Posterior vena cava (tissue), 2 donors: ENCODE results near the gene KERA. TPM values are rescaled to one million over a fixed set of nuclear protein-coding genes. Genes with fewer than 3 reads are reported as not detected.
"Not testable (repeated sequence)": the region's sequence is repeated elsewhere in the genome, so short reads cannot be mapped to it uniquely, and the experiment has no call there.

Experiments
- DNase-seq: peaks from one replicate; pipeline ENCODE4 v3.0.0-alpha.2; 2020; ENCODE audit warnings: low spot score
- intact Hi-C, 2 donors: fragments of 100-400 bp; cut with DNase I; formaldehyde crosslinking; loops; one replicate each; pipeline versions ENCODE4 v1.14.1 to v1.14.2; 2022 to 2023
- long read RNA-seq, 2 donors: library from polyadenylated mRNA; unstranded; transcript quantifications; one replicate each; pipeline ENCODE4 v2.0.0, GENCODE V29; 2020 to 2021
- total RNA-seq, 2 donors: library from RNA; stranded (reverse); fragmentation: NEBNext Ultra II Directional; extraction: Animal tissue kit (Norgen Biotek cat#: 25700); gene quantifications; one replicate each; pipeline ENCODE4 v1.2.1, GENCODE V29; 2021
- donor health status: DM: yes; HTN: yes; CAD: no.
- donor health status: DM: yes; HTN: yes; CAD: no.

KERA gene, protein sequence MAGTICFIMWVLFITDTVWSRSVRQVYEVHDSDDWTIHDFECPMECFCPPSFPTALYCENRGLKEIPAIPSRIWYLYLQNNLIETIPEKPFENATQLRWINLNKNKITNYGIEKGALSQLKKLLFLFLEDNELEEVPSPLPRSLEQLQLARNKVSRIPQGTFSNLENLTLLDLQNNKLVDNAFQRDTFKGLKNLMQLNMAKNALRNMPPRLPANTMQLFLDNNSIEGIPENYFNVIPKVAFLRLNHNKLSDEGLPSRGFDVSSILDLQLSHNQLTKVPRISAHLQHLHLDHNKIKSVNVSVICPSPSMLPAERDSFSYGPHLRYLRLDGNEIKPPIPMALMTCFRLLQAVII
- not detected for total RNA-seq
- long read RNA-seq, donor 1, result 0 reads
- long read RNA-seq, donor 2, result 0 reads

DNA sequence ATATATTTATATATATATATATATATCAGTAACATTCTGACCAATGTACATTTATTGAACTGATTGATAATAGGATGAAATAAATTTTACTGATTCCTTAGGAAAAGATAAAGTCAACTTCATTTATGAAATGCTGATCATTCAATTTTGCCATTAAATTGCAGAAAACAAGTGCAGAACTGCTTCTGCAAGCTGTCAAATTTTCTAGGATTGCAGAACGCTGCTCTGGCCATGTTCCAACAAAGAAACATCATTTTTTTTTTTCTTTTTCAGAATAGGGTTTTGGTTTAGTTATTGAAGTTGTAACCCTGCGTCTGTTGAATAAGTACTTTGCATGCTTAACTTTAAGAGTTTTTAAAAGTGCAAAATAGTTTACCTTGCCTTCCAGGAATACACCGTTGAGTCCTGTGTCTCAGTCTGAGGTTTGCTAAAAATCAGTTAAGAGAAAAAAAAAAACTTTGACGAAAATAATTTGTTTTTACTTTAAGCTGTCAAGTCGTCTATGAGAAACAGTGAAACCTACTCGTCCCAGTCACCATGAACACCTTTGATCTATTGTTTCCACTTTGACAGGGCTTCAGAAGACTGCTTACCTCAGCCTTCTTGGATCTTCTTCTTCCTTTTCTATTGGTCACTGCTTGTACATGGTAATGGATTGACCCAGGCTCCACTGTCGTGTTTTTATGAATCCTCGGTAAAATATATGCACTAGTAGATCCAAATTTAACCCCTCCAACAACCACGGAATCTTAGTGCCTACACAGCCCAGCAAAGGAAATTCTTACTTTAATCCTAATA, at the start of gene KERA:
KERA (minus strand) TSS at position 657 of the 798 bp plus-strand sequence. CDS start 1,743 bp downstream, outside the sequence.
- intact Hi-C loops, result no loop called here
- DNase-seq, result no peak

DNA sequence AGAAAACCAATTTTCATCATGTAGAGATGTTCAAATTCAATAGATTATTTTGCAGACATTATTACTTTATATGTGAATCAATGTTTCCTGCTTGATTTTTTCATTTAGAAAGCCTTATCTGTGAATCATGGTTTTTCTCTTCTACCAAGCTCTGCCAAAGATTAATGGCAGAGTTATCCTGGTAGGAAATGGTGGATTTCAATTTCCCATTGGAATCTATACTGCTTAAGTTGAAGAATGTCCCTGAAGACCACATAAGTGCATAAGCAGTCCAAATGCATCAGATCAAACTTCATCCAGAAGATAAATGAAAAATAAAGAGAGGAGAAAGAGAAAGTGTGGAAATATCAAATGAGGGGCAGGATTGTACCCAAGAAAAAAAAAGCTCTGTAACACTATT, 48.5 kb upstream of the KERA start:
- DNase-seq, result no peak
- intact Hi-C loops, result no loop called here

DNA sequence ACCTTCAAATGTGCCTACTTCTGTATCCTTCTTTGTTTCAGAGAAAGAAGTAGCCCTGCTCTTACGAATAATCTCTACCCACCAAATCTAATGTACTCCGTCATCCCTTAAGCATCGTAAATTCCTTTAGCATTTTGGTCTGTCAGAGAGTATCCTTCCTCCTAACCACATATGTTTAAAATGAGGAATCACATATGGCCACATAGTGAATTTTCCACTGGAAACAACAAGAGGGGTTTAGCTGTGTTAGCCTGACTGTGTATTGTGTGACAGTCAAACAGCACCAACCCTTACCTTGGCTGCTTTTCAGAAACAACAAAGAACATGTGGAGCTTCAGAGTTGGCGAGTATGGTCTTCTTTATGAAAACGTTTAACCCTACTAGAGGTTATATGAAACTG, 48.0 kb upstream of the KERA start:
- intact Hi-C loops, result no loop called here

DNA sequence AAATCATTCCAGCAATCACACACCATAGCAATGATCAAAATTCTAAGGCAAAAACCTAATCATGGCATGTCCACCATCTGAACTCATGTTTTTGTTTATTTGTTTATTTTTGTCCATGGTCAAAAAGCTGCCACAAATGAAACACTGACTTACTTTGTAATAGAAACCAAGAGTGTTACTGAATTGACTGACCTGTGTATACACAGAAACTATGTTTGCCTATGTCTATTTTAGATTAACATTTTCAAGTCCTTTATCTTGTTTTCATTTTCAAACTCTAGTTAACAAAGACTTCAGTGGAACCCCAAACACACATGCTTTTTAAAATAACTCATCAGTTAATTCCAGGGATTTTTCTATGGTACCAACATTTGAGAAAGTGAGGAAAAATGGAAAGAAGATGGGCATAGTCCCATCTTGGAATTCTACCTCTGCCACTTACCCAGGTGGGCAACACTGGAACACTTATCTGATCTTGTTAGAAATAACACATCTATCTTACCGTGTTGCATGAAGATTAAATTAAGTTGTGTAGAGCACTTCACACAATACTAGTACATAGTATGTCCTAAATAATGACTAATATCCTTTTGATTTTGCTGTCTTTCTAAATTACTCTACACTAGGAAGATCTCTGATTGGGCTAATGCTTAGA, 47.1 kb upstream of the KERA start:
- intact Hi-C loops, result no loop called here

More for the DNA sequence above, 48.0 kb upstream of the KERA start:
- no peak for DNase-seq

DNA sequence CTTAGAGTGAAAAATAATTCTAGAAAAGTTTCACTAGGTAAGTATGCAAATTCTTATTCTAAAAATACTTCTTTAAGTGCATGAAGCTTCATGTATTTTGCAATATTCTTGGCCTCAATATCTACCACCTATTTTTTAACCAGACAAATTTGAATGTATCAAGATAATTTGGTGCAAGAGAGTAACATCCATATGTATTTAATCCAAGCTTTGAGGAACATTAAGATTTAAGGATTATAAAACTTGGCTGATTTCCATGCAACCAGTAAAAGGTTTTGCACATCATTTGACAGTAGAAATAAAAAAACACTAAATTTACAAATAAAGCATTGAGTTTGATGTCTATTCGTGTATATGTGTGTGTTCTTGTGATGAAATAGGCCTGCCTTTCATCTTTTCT, 45.8 kb upstream of the KERA start:
- no peak for DNase-seq
- intact Hi-C loops, result no loop called here

More for the DNA sequence above, 47.1 kb upstream of the KERA start:
- DNase-seq, result no peak

DNA sequence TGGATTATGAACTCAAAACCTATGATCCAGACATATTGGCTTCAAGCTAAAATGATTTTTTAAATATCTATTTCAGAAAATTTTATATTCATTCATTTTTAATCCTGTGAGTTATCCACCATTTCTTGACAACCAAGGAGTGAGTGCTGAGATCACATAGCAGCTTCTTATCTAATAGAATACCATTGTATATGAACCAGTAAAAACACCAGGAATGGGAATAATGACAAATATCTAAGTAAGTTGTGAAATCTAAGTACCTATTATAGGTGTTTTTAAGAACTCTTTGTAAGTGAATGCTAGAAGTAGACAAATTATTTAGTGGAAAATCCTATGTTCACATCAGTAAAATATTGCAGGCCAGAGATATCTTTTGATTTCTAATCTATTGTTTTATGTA, 45.3 kb upstream of the KERA start:
- no peak for DNase-seq
- intact Hi-C loops, result no loop called here

DNA sequence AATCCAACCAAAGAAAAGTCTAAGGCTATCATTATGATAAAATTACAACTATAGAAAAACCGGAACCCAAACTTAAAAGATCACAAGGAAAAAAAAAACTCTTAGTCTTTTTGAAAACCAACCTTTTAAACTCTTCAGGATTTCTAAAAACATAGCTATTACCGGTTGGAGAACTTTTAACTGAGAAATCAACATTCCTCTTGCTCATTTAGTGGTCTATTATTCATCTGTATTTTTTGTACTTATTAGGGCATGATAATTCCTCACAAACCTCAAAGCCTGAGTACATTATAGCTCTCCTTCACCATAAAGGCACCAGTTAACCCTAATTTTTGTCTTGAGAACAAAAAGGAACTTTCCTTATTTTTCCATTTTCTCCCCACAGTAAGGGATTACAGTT, 43.1 kb upstream of the KERA start:
- no peak for DNase-seq
- intact Hi-C loops, result no loop called here

DNA sequence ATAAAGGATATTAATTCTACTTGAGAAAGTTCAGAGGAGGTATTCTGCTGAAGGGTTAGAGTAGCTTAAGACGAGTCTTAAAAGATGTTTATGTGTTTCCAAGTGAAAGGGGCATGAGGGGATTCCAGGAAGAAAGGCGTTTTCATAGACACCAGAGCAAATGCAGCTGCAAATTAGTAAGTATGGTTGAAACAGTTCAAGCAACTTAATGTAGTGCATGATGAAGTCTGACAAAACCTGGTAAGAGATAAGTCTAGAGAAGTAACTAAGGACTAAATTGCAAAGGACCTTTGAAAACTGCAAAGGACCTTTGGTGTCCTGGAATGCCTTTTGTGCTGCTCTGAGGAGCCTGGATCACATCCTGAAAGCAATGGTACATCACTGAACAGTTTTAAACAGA, 42.0 kb upstream of the KERA start:
- intact Hi-C loops, result no loop called here
- DNase-seq, result no peak

DNA sequence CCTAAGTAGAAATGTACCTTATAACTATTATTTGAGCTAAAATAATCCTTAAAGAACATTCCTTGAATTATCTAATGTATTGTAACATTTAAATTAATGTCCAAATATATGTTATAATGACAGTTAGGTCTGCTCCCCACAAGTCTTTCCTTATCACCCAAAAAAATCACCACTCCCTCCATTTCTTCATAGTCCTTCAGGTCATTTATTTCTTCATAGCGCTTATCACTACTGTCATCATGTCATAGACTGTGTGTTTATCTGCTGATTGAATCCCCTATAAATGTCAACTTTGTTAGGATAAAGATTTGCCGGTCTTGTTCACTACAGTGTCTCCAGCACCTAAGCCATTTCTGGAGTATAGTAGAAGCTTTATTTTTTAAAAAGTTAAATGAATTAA, 41.5 kb upstream of the KERA start:
- intact Hi-C loops, result no loop called here
- DNase-seq, result no peak

DNA sequence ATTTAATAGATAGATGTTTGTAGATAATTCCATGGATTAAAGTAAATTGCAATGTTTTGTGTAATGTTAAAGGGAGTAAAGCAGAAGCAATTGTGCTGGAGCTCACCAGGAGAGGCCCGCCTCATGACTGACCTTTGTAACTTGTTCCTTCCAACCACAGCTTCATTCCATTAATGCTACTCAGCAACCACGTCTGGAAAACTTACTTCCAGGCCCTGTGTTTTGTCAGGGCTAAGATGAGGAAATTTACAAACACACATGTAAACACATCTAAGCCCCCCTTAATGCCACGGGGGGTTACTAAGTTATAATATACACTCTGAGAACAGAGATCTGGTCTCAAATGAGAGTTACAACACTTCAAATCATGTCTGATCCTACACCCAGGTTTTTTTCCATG, 41.1 kb upstream of the KERA start:
- DNase-seq, result no peak
- intact Hi-C loops, result loop anchor here in 1 of 2 donors (1.0 kb wide), 1 partner anchor 11 kb away; no protein-coding TSS in a partner anchor

DNA sequence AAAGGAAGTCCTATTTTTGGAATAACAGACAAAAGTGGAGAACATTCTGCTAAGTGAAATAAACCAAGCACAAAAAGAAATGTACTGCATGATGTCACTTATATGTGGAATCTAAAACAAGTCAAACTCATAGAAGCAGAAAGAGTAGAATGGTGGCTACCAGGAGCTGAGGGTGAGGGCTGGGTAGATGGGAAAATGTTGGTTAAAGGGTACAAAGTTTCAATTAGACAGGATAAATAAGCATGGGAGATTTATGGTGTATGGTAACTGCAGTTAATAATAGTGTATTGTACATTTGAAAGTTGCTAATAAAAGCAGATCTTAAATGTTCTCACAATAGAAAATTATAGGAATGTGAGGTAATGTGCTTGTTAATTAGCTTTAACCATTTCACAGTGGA, 40.6 kb upstream of the KERA start:
- no peak for DNase-seq
- intact Hi-C loops, result loop anchor here in 1 of 2 donors (1.0 kb wide), 1 partner anchor 12 kb away; no protein-coding TSS in a partner anchor

DNA sequence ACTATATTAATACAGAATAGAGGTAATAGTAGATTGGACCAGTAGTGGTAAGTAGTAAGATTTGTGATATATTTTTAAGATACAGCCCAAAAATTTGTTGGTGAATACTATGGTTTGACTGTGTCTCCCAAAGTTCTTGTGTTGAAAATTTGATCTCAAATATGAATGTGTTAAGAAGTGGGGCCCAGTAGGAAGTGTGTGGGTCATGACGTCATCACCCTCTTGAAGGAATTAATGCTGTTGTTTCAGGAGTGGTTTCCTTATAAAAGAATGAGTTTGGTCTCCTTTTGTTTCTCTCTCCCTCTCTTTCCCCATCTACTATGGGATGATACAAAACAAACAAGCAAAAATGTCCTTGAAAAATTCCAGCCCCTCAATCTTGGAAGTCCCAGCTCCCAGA, 37.1 kb upstream of the KERA start:
- intact Hi-C loops, result no loop called here
- no peak for DNase-seq

DNA sequence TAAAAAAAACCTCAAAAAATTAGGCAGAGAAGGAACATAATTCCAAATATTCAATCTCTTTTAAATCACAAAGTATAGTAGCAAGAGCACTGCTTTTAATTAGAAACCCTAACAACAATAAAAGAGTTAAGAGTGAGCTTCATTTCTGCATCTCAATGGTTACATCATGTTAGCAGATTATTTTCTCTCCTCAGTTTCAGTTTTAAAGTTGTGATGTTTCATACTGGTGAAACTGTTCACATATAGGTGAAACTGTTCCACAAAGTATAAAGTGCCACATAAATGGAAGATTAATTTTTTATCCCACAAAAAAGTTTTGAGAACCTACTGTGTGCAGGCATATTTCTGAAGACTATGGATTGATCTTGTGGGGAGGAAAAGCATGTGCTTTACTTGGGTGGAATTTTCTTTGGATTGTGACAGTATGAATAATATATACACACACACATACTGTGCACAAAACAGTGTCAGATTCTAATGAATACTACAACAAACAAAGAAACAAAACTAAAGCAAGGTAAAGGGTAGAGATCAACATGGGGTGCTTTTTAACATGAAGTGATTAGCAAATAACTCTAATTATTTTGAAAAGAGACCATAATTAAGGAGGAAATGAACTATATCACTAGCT, 36.3 kb upstream of the KERA start:
- no peak for DNase-seq
- intact Hi-C loops, result no loop called here

DNA sequence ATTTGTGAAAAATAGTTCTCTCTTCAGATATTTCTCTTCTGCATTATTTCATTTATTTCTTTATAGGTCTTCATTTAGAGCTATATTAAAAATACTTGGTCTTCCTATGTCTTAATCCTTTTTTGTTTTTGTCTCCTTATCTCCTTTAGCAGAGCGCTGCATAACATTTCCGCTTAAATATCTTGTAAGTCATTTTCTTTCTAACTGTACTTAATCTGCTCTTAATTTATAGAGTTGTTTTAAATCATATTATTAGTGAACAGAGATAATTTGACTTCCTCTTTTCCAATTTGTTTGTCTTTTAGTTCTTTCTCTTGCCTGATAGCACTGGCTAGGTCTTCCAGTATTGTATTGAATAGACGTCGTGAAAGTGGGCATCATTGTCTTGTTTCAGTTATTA, 35.5 kb upstream of the KERA start:
- no peak for DNase-seq
- intact Hi-C loops, result no loop called here

DNA sequence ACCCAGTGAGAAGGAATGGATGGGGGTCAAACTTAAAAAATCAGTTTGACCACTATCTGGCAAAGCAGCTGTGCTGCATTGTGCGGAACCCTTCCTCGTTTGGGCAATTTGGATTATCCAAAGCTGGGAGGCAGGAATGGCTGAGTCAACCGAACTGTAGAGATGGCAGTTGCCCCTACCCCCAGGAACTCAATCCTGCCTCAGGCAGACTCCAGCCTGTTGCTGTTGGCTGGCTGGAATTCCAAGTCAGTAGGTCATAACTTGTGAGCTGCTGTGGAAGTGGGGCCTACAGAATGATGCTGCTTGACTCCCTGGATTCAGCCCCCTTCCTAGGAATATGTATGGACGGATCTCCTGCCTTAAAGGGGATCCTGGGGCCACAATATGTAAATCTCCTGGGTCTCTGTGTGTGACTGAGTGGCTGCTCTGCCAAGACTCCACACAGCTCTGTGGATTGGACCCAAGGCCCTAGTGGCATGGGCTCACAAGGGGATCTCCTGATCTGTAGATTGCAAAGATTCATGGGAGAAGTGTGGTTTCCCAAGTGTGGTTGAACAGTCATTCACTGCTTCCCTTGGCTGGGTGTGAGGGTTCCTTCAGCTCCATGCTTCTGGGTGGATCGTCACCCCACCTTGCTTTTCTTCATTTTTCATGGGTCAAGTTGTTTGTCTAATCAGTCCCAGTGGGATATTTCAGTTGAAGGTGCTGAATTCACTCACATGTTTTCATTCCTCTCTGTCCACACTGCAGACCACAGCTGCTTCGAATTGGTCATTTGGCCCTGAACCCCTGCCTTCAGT, 34.3 kb upstream of the KERA start:
- intact Hi-C loops, result no loop called here
- no peak for DNase-seq

DNA sequence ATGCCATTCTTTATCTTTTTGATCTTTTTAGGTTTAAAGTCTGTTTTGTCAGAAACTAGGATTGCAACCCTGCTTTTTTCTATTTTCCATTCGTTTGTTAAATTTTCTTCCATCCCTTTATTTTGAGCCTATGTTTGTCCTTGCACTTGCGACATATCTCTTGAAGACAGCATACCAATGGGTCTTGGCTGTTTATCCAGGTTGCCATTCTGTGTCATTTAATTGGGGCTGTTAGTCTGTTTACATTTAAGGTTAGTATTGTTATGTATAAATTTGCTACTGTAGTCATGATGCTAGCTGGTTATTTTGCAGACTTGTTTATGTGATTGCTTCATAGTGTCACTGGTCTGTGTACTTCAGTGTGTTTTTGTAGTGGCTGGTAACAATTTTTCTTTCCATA, 32.1 kb upstream of the KERA start:
- intact Hi-C loops, result not testable (repeated sequence)

DNA sequence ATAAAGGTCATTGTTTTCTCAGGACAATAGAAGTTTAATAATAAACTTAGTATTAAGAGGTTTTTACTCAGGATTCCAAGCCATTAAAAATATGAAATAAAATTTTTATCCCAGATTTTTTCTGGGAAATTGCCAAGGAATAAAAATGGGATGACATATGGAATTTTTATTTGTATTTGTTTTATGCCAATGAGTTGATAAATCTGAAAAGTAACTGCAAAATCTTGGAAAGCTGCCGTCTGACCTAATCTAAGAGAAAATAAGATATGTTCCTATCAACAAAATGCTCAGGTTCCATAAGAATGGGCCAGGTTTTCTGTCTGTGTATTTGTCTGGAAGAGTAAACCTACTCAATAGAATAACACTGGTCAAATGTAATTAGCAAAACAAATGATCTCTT, 22.2 kb upstream of the KERA start:
- intact Hi-C loops, result no loop called here
- DNase-seq, result no peak

More for the DNA sequence above, 32.1 kb upstream of the KERA start:
- DNase-seq, result not testable (repeated sequence)

DNA sequence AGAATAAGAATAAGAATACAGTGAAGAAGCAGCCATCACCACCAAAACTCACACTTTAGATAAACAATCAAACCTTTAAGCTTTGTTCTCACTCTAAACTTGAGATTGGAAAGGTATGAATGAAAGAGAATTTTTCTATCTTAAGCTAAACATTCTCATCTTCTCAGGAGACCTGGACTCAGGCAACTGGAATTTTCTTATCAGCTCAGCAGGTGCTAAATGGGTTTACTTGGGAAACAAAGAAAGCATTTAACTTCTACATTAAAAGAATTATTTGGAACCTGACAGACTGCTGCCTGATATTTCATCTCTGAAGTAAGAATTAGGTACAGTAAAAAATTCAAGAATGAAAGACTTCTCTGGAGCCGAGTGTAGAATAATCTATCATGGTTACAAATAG, 20.7 kb upstream of the KERA start:
- no peak for DNase-seq
- intact Hi-C loops, result no loop called here
